Measurements from ENCODE around the gene KCNJ6. TPM values are rescaled to one million over a fixed set of nuclear protein-coding genes. Genes with fewer than 3 reads are reported as not detected.
"Not testable (repeated sequence)": the region's sequence is repeated elsewhere in the genome, so short reads cannot be mapped to it uniquely, and the experiment has no call there.

KCNJ6 gene
- total RNA-seq, 1 donor from 2014 or later, result 0.33 TPM

- no peak for TF ChIP-seq CTCF (IDR thresholded peaks at IDR 0.05; ENCODE audit: insufficient read depth, low read length, poor library complexity, severe bottlenecking)
- Histone ChIP-seq H3K27me3 (ENCODE audit: control insufficient read depth, insufficient read depth, low read length) (peaks cover 10% of the 10 kb centered on the region), H3K36me3 (ENCODE audit: control insufficient read depth, insufficient read depth, low read length) (no peaks in the 10 kb centered on the region), H3K4me3 (ENCODE audit: low read depth, low read length) (no peak overlapping the region)
- no peak for DNase-seq (ENCODE audit: low read depth)
These were observed 178.3 kb downstream of the KCNJ6 start for GRCh38 chr21:37737996-37738395.

GRCh38 chr21:37737507-37737906, 178.8 kb downstream of the KCNJ6 start:
- DNase-seq (ENCODE audit: low read depth), result no peak
- Histone ChIP-seq H3K27me3 (ENCODE audit: control insufficient read depth, insufficient read depth, low read length) (peaks cover 10% of the 10 kb centered on the region), H3K4me3 (ENCODE audit: low read depth, low read length) (no peak overlapping the region), H3K36me3 (ENCODE audit: control insufficient read depth, insufficient read depth, low read length) (no peaks in the 10 kb centered on the region)
- TF ChIP-seq CTCF (IDR thresholded peaks at IDR 0.05; ENCODE audit: insufficient read depth, low read length, poor library complexity, severe bottlenecking), result no peak

GRCh38 chr21:37734846-37735245, 181.4 kb downstream of the KCNJ6 start:
- Histone ChIP-seq H3K4me3 (ENCODE audit: low read depth, low read length) (no peak overlapping the region), H3K27me3 (ENCODE audit: control insufficient read depth, insufficient read depth, low read length) (peaks cover 10% of the 10 kb centered on the region), H3K36me3 (ENCODE audit: control insufficient read depth, insufficient read depth, low read length) (no peaks in the 10 kb centered on the region)
- no peak for TF ChIP-seq CTCF (IDR thresholded peaks at IDR 0.05; ENCODE audit: insufficient read depth, low read length, poor library complexity, severe bottlenecking)
- DNase-seq (ENCODE audit: low read depth), result no peak

- H3K36me3 ChIP-seq (ENCODE audit: control insufficient read depth, insufficient read depth, low read length), result no peaks in the 10 kb centered on the region
- H3K27me3 ChIP-seq (ENCODE audit: control insufficient read depth, insufficient read depth, low read length), result peaks cover 10% of the 10 kb centered on the region
- DNase-seq (ENCODE audit: low read depth), result no peak
- TF ChIP-seq CTCF (IDR thresholded peaks at IDR 0.05; ENCODE audit: insufficient read depth, low read length, poor library complexity, severe bottlenecking), result no peak
- H3K4me3 ChIP-seq (ENCODE audit: low read depth, low read length), result no peak overlapping the region
These were observed 183.3 kb downstream of the KCNJ6 start for GRCh38 chr21:37732927-37733326.

GRCh38 chr21:37724201-37724600, 192.1 kb downstream of the KCNJ6 start:
- Histone ChIP-seq H3K27me3 (ENCODE audit: control insufficient read depth, insufficient read depth, low read length) (no peaks in the 10 kb centered on the region), H3K36me3 (ENCODE audit: control insufficient read depth, insufficient read depth, low read length) (no peaks in the 10 kb centered on the region), H3K4me3 (ENCODE audit: low read depth, low read length) (no peak overlapping the region)
- TF ChIP-seq CTCF (IDR thresholded peaks at IDR 0.05; ENCODE audit: insufficient read depth, low read length, poor library complexity, severe bottlenecking), result no peak
- no peak for DNase-seq (ENCODE audit: low read depth)

GRCh38 chr21:37717534-37717933, 198.7 kb downstream of the KCNJ6 start:
- TF ChIP-seq CTCF (IDR thresholded peaks at IDR 0.05; ENCODE audit: insufficient read depth, low read length, poor library complexity, severe bottlenecking), result no peak
- Histone ChIP-seq H3K36me3 (ENCODE audit: control insufficient read depth, insufficient read depth, low read length) (no peaks in the 10 kb centered on the region), H3K27me3 (ENCODE audit: control insufficient read depth, insufficient read depth, low read length) (no peaks in the 10 kb centered on the region), H3K4me3 (ENCODE audit: low read depth, low read length) (no peak overlapping the region)
- no peak for DNase-seq (ENCODE audit: low read depth)

GRCh38 chr21:37712569-37712934, 203.7 kb downstream of the KCNJ6 start:
- DNase-seq (ENCODE audit: low read depth); H3K27me3 ChIP-seq (ENCODE audit: control insufficient read depth, insufficient read depth, low read length); H3K36me3 ChIP-seq (ENCODE audit: control insufficient read depth, insufficient read depth, low read length); H3K4me3 ChIP-seq (ENCODE audit: low read depth, low read length): not testable (repeated sequence)
